ENCODE measurements around the gene CCDC158.

Gene CCDC158

GRCh38 chr4:76381986-76382385, 39.0 kb downstream of the CCDC158 start:
- TF ChIP-seq MAX (IDR thresholded peaks at IDR 0.05) (no peak), TAF1 (IDR thresholded peaks at IDR 0.05; ENCODE audit: low read depth) (no peak), NFIC (IDR thresholded peaks at IDR 0.05) (no peak), EP300 (IDR thresholded peaks at IDR 0.05; ENCODE audit: borderline replicate concordance) (no peak), ZBTB7A (IDR thresholded peaks at IDR 0.05; ENCODE audit: low read depth) (no peak), TEAD4 (IDR thresholded peaks at IDR 0.05) (no peak), TCF12 (IDR thresholded peaks at IDR 0.05; ENCODE audit: low read depth) (no peak), CEBPB (IDR thresholded peaks at IDR 0.05) (no peak), YY1 (IDR thresholded peaks at IDR 0.05; ENCODE audit: low read depth) (no peak), USF1 (IDR thresholded peaks at IDR 0.05) (no peak), EGR1 (IDR thresholded peaks at IDR 0.05) (no peak)

- TF ChIP-seq CREB1 (IDR thresholded peaks at IDR 0.05; ENCODE audit: low read depth) (no peak), ZBTB7A (IDR thresholded peaks at IDR 0.05; ENCODE audit: low read depth) (no peak), MAX (IDR thresholded peaks at IDR 0.05) (no peak)
These were observed 40.4 kb downstream of the CCDC158 start for GRCh38 chr4:76380561-76380960.

- TF ChIP-seq RAD21 (IDR thresholded peaks at IDR 0.05; ENCODE audit: low read depth), result peak; percentile 78
- TF ChIP-seq NFIC (IDR thresholded peaks at IDR 0.05), result peak; percentile 56; the same call in 1 of the 2 replicates
- no peak for TF ChIP-seq TEAD4 (IDR thresholded peaks at IDR 0.05)
These were observed 43.0 kb downstream of the CCDC158 start for GRCh38 chr4:76377911-76378310.

GRCh38 chr4:76377481-76377901, 43.5 kb downstream of the CCDC158 start:
- TF ChIP-seq EP300 (IDR thresholded peaks at IDR 0.05; ENCODE audit: borderline replicate concordance), result no peak
- no peak for TF ChIP-seq CEBPB (IDR thresholded peaks at IDR 0.05)
- TF ChIP-seq ZBTB7A (IDR thresholded peaks at IDR 0.05; ENCODE audit: low read depth), result no peak

- TF ChIP-seq ZBTB7A (IDR thresholded peaks at IDR 0.05; ENCODE audit: low read depth) (no peak), USF1 (IDR thresholded peaks at IDR 0.05) (no peak), MAX (IDR thresholded peaks at IDR 0.05) (no peak), FOXM1 (IDR thresholded peaks at IDR 0.05; ENCODE audit: borderline replicate concordance, low read depth) (no peak), CREB1 (IDR thresholded peaks at IDR 0.05; ENCODE audit: low read depth) (no peak), CEBPB (IDR thresholded peaks at IDR 0.05) (no peak), RAD21 (IDR thresholded peaks at IDR 0.05; ENCODE audit: low read depth) (no peak), TEAD4 (IDR thresholded peaks at IDR 0.05) (no peak), YY1 (IDR thresholded peaks at IDR 0.05; ENCODE audit: low read depth) (no peak), TAF1 (IDR thresholded peaks at IDR 0.05; ENCODE audit: low read depth) (no peak), REST (IDR thresholded peaks at IDR 0.05; ENCODE audit: low read depth) (no peak), EGR1 (IDR thresholded peaks at IDR 0.05) (no peak), NFIC (IDR thresholded peaks at IDR 0.05) (no peak), EP300 (IDR thresholded peaks at IDR 0.05; ENCODE audit: borderline replicate concordance) (no peak), TCF12 (IDR thresholded peaks at IDR 0.05; ENCODE audit: low read depth) (no peak)
These were observed 44.4 kb downstream of the CCDC158 start for GRCh38 chr4:76376534-76376933.

GRCh38 chr4:76375703-76376102, 45.2 kb downstream of the CCDC158 start:
- TF ChIP-seq TCF12 (IDR thresholded peaks at IDR 0.05; ENCODE audit: low read depth), result no peak

GRCh38 chr4:76374798-76375197, 46.1 kb downstream of the CCDC158 start:
- no peak for TF ChIP-seq TCF12 (IDR thresholded peaks at IDR 0.05; ENCODE audit: low read depth)
- TF ChIP-seq EGR1 (IDR thresholded peaks at IDR 0.05), result no peak
- no peak for TF ChIP-seq TEAD4 (IDR thresholded peaks at IDR 0.05)
- no peak for TF ChIP-seq TAF1 (IDR thresholded peaks at IDR 0.05; ENCODE audit: low read depth)
- no peak for TF ChIP-seq FOXM1 (IDR thresholded peaks at IDR 0.05; ENCODE audit: borderline replicate concordance, low read depth)
- no peak for TF ChIP-seq YY1 (IDR thresholded peaks at IDR 0.05; ENCODE audit: low read depth)
- TF ChIP-seq MAX (IDR thresholded peaks at IDR 0.05), result no peak
- TF ChIP-seq REST (IDR thresholded peaks at IDR 0.05; ENCODE audit: low read depth), result no peak
- TF ChIP-seq NFIC (IDR thresholded peaks at IDR 0.05), result no peak
- TF ChIP-seq EP300 (IDR thresholded peaks at IDR 0.05; ENCODE audit: borderline replicate concordance), result no peak
- TF ChIP-seq RAD21 (IDR thresholded peaks at IDR 0.05; ENCODE audit: low read depth), result no peak
- TF ChIP-seq ZBTB7A (IDR thresholded peaks at IDR 0.05; ENCODE audit: low read depth), result no peak
- no peak for TF ChIP-seq USF1 (IDR thresholded peaks at IDR 0.05)
- TF ChIP-seq CEBPB (IDR thresholded peaks at IDR 0.05), result no peak
- no peak for TF ChIP-seq CREB1 (IDR thresholded peaks at IDR 0.05; ENCODE audit: low read depth)
